ENCODE data around the gene CDIPT.

The CDIPT gene

GRCh38 chr16:29816694-29817441 lies 46.2 kb downstream of the CDIPT start:
- TF ChIP-seq CTCF (IDR thresholded peaks at IDR 0.05; ENCODE audit: low read depth, low read length) (peak; percentile 13; the same call in 1 of the 2 replicates), EZH2phosphoT487 (IDR thresholded peaks at IDR 0.05; ENCODE audit: low read depth) (no peak)
- H3K4me3 ChIP-seq (ENCODE audit: low read length): peak overlapping the region; percentile 91
- no peaks in the 10 kb centered on the region for H3K27me3 ChIP-seq (ENCODE audit: low read depth, low read length)
- peak overlapping the region; percentile 75 for H3K27ac ChIP-seq (ENCODE audit: low read length)
- H3K9me3 ChIP-seq (ENCODE audit: insufficient read depth, low read length): no peaks in the 10 kb centered on the region
- peak overlapping the region; percentile 43; the same call in 1 of the 2 replicates for H2AFZ ChIP-seq (ENCODE audit: low read depth, low read length)
- H3K9ac ChIP-seq (ENCODE audit: low read length): peak overlapping the region; percentile 92
- H3K4me1 ChIP-seq (ENCODE audit: low read length): peaks cover 30% of the 10 kb centered on the region
- H3K4me2 ChIP-seq (ENCODE audit: low read length): peak overlapping the region; percentile 98
- H4K20me1 ChIP-seq (ENCODE audit: insufficient read depth, low read length): peaks cover 12% of the 10 kb centered on the region; the same call in 1 of the 2 replicates
- peaks cover 32% of the 10 kb centered on the region for H3K36me3 ChIP-seq (replicated peaks; ENCODE audit: low read depth, low read length)
- peaks cover 31% of the 10 kb centered on the region for H3K79me2 ChIP-seq (ENCODE audit: low read length)

- Histone ChIP-seq H4K20me1 (ENCODE audit: insufficient read depth, low read length) (peaks cover 12% of the 10 kb centered on the region; the same call in 1 of the 2 replicates), H3K27ac (ENCODE audit: low read length) (peak within 1 kb of the TSS; percentile 75), H2AFZ (ENCODE audit: low read depth, low read length) (peak within 1 kb of the TSS; percentile 44; the same call in 1 of the 2 replicates), H3K9me3 (ENCODE audit: insufficient read depth, low read length) (no peaks in the 10 kb centered on the region), H3K4me1 (ENCODE audit: low read length) (peaks cover 37% of the 10 kb centered on the region), H3K4me3 (ENCODE audit: low read length) (peak within 1 kb of the TSS; percentile 91), H3K9ac (ENCODE audit: low read length) (peak within 1 kb of the TSS; percentile 92), H3K79me2 (ENCODE audit: low read length) (peaks cover 31% of the 10 kb centered on the region), H3K4me2 (ENCODE audit: low read length) (peak within 1 kb of the TSS; percentile 98), H3K36me3 (replicated peaks; ENCODE audit: low read depth, low read length) (peaks cover 25% of the 10 kb centered on the region), H3K27me3 (ENCODE audit: low read depth, low read length) (no peaks in the 10 kb centered on the region)
- TF ChIP-seq CTCF (IDR thresholded peaks at IDR 0.05; ENCODE audit: low read depth, low read length) (peak; percentile 80), EZH2phosphoT487 (IDR thresholded peaks at IDR 0.05; ENCODE audit: low read depth) (no peak)
Measured at GRCh38 chr16:29815793-29816693, 47.0 kb downstream of the CDIPT start, which contains the start of gene PAGR1. Gene PAGR1 (plus strand): TSS chr16:29816152. CDS start chr16:29816526, 374 bp downstream.

- H4K20me1 ChIP-seq (ENCODE audit: insufficient read depth, low read length): peaks cover 14% of the 10 kb centered on the region
- peaks cover 24% of the 10 kb centered on the region for H3K79me2 ChIP-seq (ENCODE audit: low read length)
- peak overlapping the region; percentile 83 for H3K4me2 ChIP-seq (ENCODE audit: low read length)
- H3K9me3 ChIP-seq (ENCODE audit: insufficient read depth, low read length): no peaks in the 10 kb centered on the region
- H3K4me3 ChIP-seq (ENCODE audit: low read length): peak overlapping the region; percentile 91
- peaks cover 23% of the 10 kb centered on the region for H3K36me3 ChIP-seq (replicated peaks; ENCODE audit: low read depth, low read length)
- H2AFZ ChIP-seq (ENCODE audit: low read depth, low read length): peak overlapping the region; percentile 44; the same call in 1 of the 2 replicates
- H3K9ac ChIP-seq (ENCODE audit: low read length): peak overlapping the region; percentile 92
- no peaks in the 10 kb centered on the region for H3K27me3 ChIP-seq (ENCODE audit: low read depth, low read length)
- H3K27ac ChIP-seq (ENCODE audit: low read length): peak overlapping the region; percentile 75; the same call in 1 of the 2 replicates
- H3K4me1 ChIP-seq (ENCODE audit: low read length): peaks cover 37% of the 10 kb centered on the region
- TF ChIP-seq EZH2phosphoT487 (IDR thresholded peaks at IDR 0.05; ENCODE audit: low read depth): no peak
- no peak for TF ChIP-seq CTCF (IDR thresholded peaks at IDR 0.05; ENCODE audit: low read depth, low read length)
Measured at GRCh38 chr16:29815032-29815721, 47.8 kb downstream of the CDIPT start.
